ENCODE measurements around the gene BCAS3.

The BCAS3 gene

GRCh38 chr17:61408151-61409041 lies 730.7 kb downstream of the BCAS3 start:
- no peak for DNase-seq

GRCh38 chr17:61409301-61410112 lies 731.9 kb downstream of the BCAS3 start:
- DNase-seq: no peak

- peak; percentile 66 for DNase-seq
Measured at GRCh38 chr17:61410141-61411010, 732.7 kb downstream of the BCAS3 start.

GRCh38 chr17:61411011-61411260 lies 733.3 kb downstream of the BCAS3 start:
- DNase-seq: no peak

GRCh38 chr17:61411261-61412142 lies 733.9 kb downstream of the BCAS3 start:
- no peak for DNase-seq

GRCh38 chr17:61412143-61412859 lies 734.6 kb downstream of the BCAS3 start:
- peak; percentile 65 for DNase-seq

- no peak for DNase-seq
Measured at GRCh38 chr17:61412860-61413660, 735.4 kb downstream of the BCAS3 start.

GRCh38 chr17:61413661-61414126 lies 736.0 kb downstream of the BCAS3 start:
- no peak for DNase-seq

GRCh38 chr17:61414141-61414935 lies 736.7 kb downstream of the BCAS3 start:
- DNase-seq: no peak

GRCh38 chr17:61414936-61415251 lies 737.2 kb downstream of the BCAS3 start:
- no peak for DNase-seq

GRCh38 chr17:61415374-61416210 lies 737.9 kb downstream of the BCAS3 start:
- DNase-seq: no peak

- no peak for DNase-seq
Measured at GRCh38 chr17:61416211-61416539, 738.5 kb downstream of the BCAS3 start.

GRCh38 chr17:61416540-61417363 lies 739.1 kb downstream of the BCAS3 start:
- DNase-seq: peak; percentile 51

GRCh38 chr17:61418449-61418848 lies 740.8 kb downstream of the BCAS3 start:
- no peak for DNase-seq

GRCh38 chr17:61419496-61420046 lies 741.9 kb downstream of the BCAS3 start:
- DNase-seq: no peak

- DNase-seq: no peak
Measured at GRCh38 chr17:61420052-61420451, 742.4 kb downstream of the BCAS3 start.

- no peak for DNase-seq
Measured at GRCh38 chr17:61420745-61421398, 743.2 kb downstream of the BCAS3 start.

Measured in CD4-positive, alpha-beta T cell treated with Interleukin-4 for 4 hours (primary cell).